Mesendoderm (in vitro differentiated cells): Measurements from ENCODE around the gene ATXN7L3B. TPM values are rescaled to one million over a fixed set of nuclear protein-coding genes. Genes with fewer than 3 reads are reported as not detected.

Experiments
- DNase-seq: peaks from one replicate; pipeline ENCODE4 v3.0.0; 2013
- H2AK5ac ChIP-seq: 2 replicates; pipeline ENCODE4 v1.6.1; 2013; ENCODE audit warnings: low read length, inconsistent platforms
- H2BK120ac ChIP-seq: 2 replicates; pipeline ENCODE4 v1.6.1; 2013; ENCODE audit warnings: low read depth, mild to moderate bottlenecking, low read length, moderate library complexity, mixed read lengths
- H2BK15ac ChIP-seq: replicated peaks from 2 replicates; pipeline ENCODE4 v1.6.1; 2013; ENCODE audit warnings: low read depth, mild to moderate bottlenecking, moderate library complexity
- H2BK5ac ChIP-seq: 2 replicates; pipeline ENCODE4 v1.6.1; 2013; ENCODE audit warnings: low read length, inconsistent platforms
- H3K18ac ChIP-seq: 2 replicates; pipeline ENCODE4 v1.6.1; 2013; ENCODE audit warnings: mild to moderate bottlenecking, low read length, mixed read lengths
- H3K23ac ChIP-seq: one replicate; pipeline ENCODE4 v1.6.1; 2013; ENCODE audit warnings: low read length
- H3K27ac ChIP-seq: 2 replicates; pipeline ENCODE4 v1.5.1; 2013; ENCODE audit warnings: low read depth, mild to moderate bottlenecking, inconsistent platforms, low read length, moderate library complexity
- H3K27me3 ChIP-seq: 2 replicates; pipeline ENCODE4 v1.6.1; 2013; ENCODE audit warnings: low read length, control low read depth, mild to moderate bottlenecking, inconsistent platforms; ENCODE audit not compliant: insufficient read depth, poor library complexity
- H3K36me3 ChIP-seq: 2 replicates; pipeline ENCODE4 v1.6.1; 2013; ENCODE audit warnings: low read length, inconsistent platforms; ENCODE audit not compliant: control insufficient read depth, insufficient read depth
- H3K4ac ChIP-seq: one replicate; pipeline ENCODE4 v1.6.1; 2013; ENCODE audit warnings: low read depth, mild to moderate bottlenecking, low read length, moderate library complexity
- H3K4me1 ChIP-seq: 2 replicates; pipeline ENCODE4 v1.6.1; 2013; ENCODE audit warnings: low read depth, low read length, inconsistent platforms; ENCODE audit not compliant: control insufficient read depth
- H3K4me2 ChIP-seq: 2 replicates; pipeline ENCODE4 v1.6.1; 2013; ENCODE audit warnings: low read length
- H3K4me3 ChIP-seq: 2 replicates; pipeline ENCODE4 v1.5.1; 2013; ENCODE audit warnings: mild to moderate bottlenecking, low read length
- H3K56ac ChIP-seq: one replicate; pipeline ENCODE4 v1.6.1; 2013; ENCODE audit warnings: low read length
- H3K79me1 ChIP-seq: 2 replicates; pipeline ENCODE4 v1.6.1; 2013; ENCODE audit warnings: low read length, inconsistent platforms
- H3K79me2 ChIP-seq: 2 replicates; pipeline ENCODE4 v1.6.1; 2013; ENCODE audit warnings: mild to moderate bottlenecking, low read length; ENCODE audit not compliant: control insufficient read depth, insufficient read depth
- H3K9ac ChIP-seq: 2 replicates; pipeline ENCODE4 v1.6.1; 2013; ENCODE audit warnings: low read length, inconsistent platforms
- H4K5ac ChIP-seq: one replicate; pipeline ENCODE4 v1.6.1; 2013; ENCODE audit warnings: low read length
- H4K8ac ChIP-seq: one replicate; pipeline ENCODE4 v1.6.1; 2013; ENCODE audit warnings: low read depth, mild to moderate bottlenecking, control low read depth, low read length, moderate library complexity
- whole genome bisulfite sequencing: extraction: QIAGEN DNeasy Blood & Tissue Kit; methylation state at CpG from one replicate; pipeline ENCODE4 v1.1.7; 2013; ENCODE audit warnings: low lambda C conversion rate, missing lambda C conversion rate; ENCODE audit not compliant: insufficient coverage; ENCODE audit errors: extremely low coverage; 5-methylcytosine and 5-hydroxymethylcytosine counted together
- polyA plus RNA-seq, 2 experiments: library from polyadenylated mRNA; stranded (reverse); fragments of 200-250 nt; gene quantifications; one replicate each; pipeline ENCODE4 v1.2.3, GENCODE V29; 2013

Gene ATXN7L3B
- 26.6 TPM for polyA plus RNA-seq (2013, experiment 1 of 2)
- 25.8 TPM for polyA plus RNA-seq (2013, experiment 2 of 2)

- peak within 1 kb of the TSS; percentile 87 for H3K9ac ChIP-seq
- peak within 1 kb of the TSS; percentile 30 for H4K8ac ChIP-seq
- peaks cover 6% of the 10 kb centered on the region for H3K4me1 ChIP-seq
- H4K5ac ChIP-seq = no peak within 1 kb of the TSS
- H3K18ac ChIP-seq = peak within 1 kb of the TSS; percentile 72
- peak within 1 kb of the TSS; percentile 95 for H3K56ac ChIP-seq
- no peaks in the 10 kb centered on the region for H3K36me3 ChIP-seq
- no peak within 1 kb of the TSS for H2BK15ac ChIP-seq
- no peaks in the 10 kb centered on the region for H3K27me3 ChIP-seq
- H2AK5ac ChIP-seq = no peak within 1 kb of the TSS
- H2BK120ac ChIP-seq = no peak within 1 kb of the TSS
- peaks cover 4% of the 10 kb centered on the region for H3K79me1 ChIP-seq
- peak within 1 kb of the TSS; percentile 91 for H3K4me3 ChIP-seq
- peak; percentile 98 for DNase-seq
- no peak within 1 kb of the TSS for H3K4ac ChIP-seq
- peak within 1 kb of the TSS; percentile 40 for H2BK5ac ChIP-seq
- WGBS = no CpG with 5 or more reads among the region's 49 CpGs
- H3K4me2 ChIP-seq = peak within 1 kb of the TSS; percentile 89
- H3K79me2 ChIP-seq = peaks cover 37% of the 10 kb centered on the region
- H3K23ac ChIP-seq = no peak within 1 kb of the TSS
- peak within 1 kb of the TSS; percentile 84 for H3K27ac ChIP-seq
Observed at GRCh38 chr12:74537707-74538385, at the start of gene ATXN7L3B. Gene ATXN7L3B (plus strand): TSS chr12:74537835. CDS start chr12:74538113, 278 bp downstream.

- Histone ChIP-seq H3K18ac (no peak overlapping the region), H3K4me3 (no peak overlapping the region), H2BK5ac (no peak overlapping the region), H4K5ac (no peak overlapping the region), H3K4me2 (no peak overlapping the region), H4K8ac (no peak overlapping the region), H3K79me2 (no peaks in the 10 kb centered on the region), H3K27ac (no peak overlapping the region), H3K27me3 (no peaks in the 10 kb centered on the region), H3K56ac (no peak overlapping the region), H3K9ac (no peak overlapping the region), H2AK5ac (no peak overlapping the region), H3K23ac (no peak overlapping the region), H3K79me1 (no peaks in the 10 kb centered on the region), H3K36me3 (no peaks in the 10 kb centered on the region), H2BK120ac (no peak overlapping the region), H2BK15ac (no peak overlapping the region), H3K4ac (no peak overlapping the region), H3K4me1 (no peaks in the 10 kb centered on the region)
- no peak for DNase-seq
- no CpG with 5 or more reads among the region's 1 CpG for WGBS
Observed at GRCh38 chr12:74488134-74488533, 49.5 kb upstream of the ATXN7L3B start.

GRCh38 chr12:74489543-74489942 lies 48.1 kb upstream of the ATXN7L3B start:
- Histone ChIP-seq H3K9ac (no peak overlapping the region), H3K79me2 (no peaks in the 10 kb centered on the region), H3K36me3 (no peaks in the 10 kb centered on the region), H3K23ac (no peak overlapping the region), H2BK15ac (no peak overlapping the region), H3K4ac (no peak overlapping the region), H4K8ac (no peak overlapping the region), H2BK120ac (no peak overlapping the region), H3K4me3 (no peak overlapping the region), H3K27me3 (no peaks in the 10 kb centered on the region), H3K4me2 (no peak overlapping the region), H3K79me1 (no peaks in the 10 kb centered on the region), H3K4me1 (no peaks in the 10 kb centered on the region), H2AK5ac (no peak overlapping the region), H3K56ac (no peak overlapping the region), H3K18ac (no peak overlapping the region), H3K27ac (no peak overlapping the region), H2BK5ac (no peak overlapping the region), H4K5ac (no peak overlapping the region)
- no peak for DNase-seq
- WGBS = no CpG with 5 or more reads among the region's 2 CpGs

- Histone ChIP-seq H2AK5ac (no peak overlapping the region), H2BK120ac (no peak overlapping the region), H2BK5ac (no peak overlapping the region), H2BK15ac (no peak overlapping the region), H3K23ac (no peak overlapping the region), H3K27me3 (no peaks in the 10 kb centered on the region), H3K4me1 (no peaks in the 10 kb centered on the region), H4K8ac (no peak overlapping the region), H3K4ac (no peak overlapping the region), H3K4me3 (no peak overlapping the region), H4K5ac (no peak overlapping the region), H3K4me2 (no peak overlapping the region), H3K79me1 (no peaks in the 10 kb centered on the region), H3K79me2 (no peaks in the 10 kb centered on the region), H3K36me3 (no peaks in the 10 kb centered on the region), H3K27ac (no peak overlapping the region), H3K56ac (no peak overlapping the region), H3K9ac (no peak overlapping the region), H3K18ac (no peak overlapping the region)
- DNase-seq = no peak
- WGBS = no CpG with 5 or more reads among the region's 3 CpGs
Observed at GRCh38 chr12:74490390-74491064, 47.1 kb upstream of the ATXN7L3B start.

GRCh38 chr12:74491374-74491773 lies 46.3 kb upstream of the ATXN7L3B start:
- no peak overlapping the region for H3K23ac ChIP-seq
- no peak overlapping the region for H2BK15ac ChIP-seq
- H3K79me2 ChIP-seq = no peaks in the 10 kb centered on the region
- no peak overlapping the region for H3K4ac ChIP-seq
- no peak overlapping the region for H3K56ac ChIP-seq
- WGBS = no CpG with 5 or more reads among the region's 1 CpG
- H3K4me2 ChIP-seq = no peak overlapping the region
- H2BK120ac ChIP-seq = no peak overlapping the region
- H3K27me3 ChIP-seq = no peaks in the 10 kb centered on the region
- no peaks in the 10 kb centered on the region for H3K4me1 ChIP-seq
- no peaks in the 10 kb centered on the region for H3K36me3 ChIP-seq
- no peak overlapping the region for H3K18ac ChIP-seq
- DNase-seq = no peak
- H3K4me3 ChIP-seq = no peak overlapping the region
- H3K79me1 ChIP-seq = no peaks in the 10 kb centered on the region
- H4K5ac ChIP-seq = no peak overlapping the region
- H4K8ac ChIP-seq = no peak overlapping the region
- no peak overlapping the region for H3K27ac ChIP-seq
- no peak overlapping the region for H3K9ac ChIP-seq
- H2AK5ac ChIP-seq = no peak overlapping the region
- no peak overlapping the region for H2BK5ac ChIP-seq
